ENCODE measurements around the gene TRERF1.
"Not testable (repeated sequence)": the region's sequence is repeated elsewhere in the genome, so short reads cannot be mapped to it uniquely, and the experiment has no call there.

Gene TRERF1

GRCh38 chr6:42332916-42333315, 118.8 kb downstream of the TRERF1 start:
- DNase-seq, result no peak

- no peak for DNase-seq
Measured at GRCh38 chr6:42331019-42331418, 120.7 kb downstream of the TRERF1 start.

GRCh38 chr6:42326248-42326647, 125.5 kb downstream of the TRERF1 start:
- DNase-seq, result no peak

- DNase-seq, result not testable (repeated sequence)
Measured at GRCh38 chr6:42324656-42325324, 126.9 kb downstream of the TRERF1 start.

- DNase-seq, result no peak
Measured at GRCh38 chr6:42322676-42323075, 129.1 kb downstream of the TRERF1 start.

GRCh38 chr6:42321976-42322375, 129.8 kb downstream of the TRERF1 start:
- no peak for DNase-seq

GRCh38 chr6:42320762-42321161, 131.0 kb downstream of the TRERF1 start:
- no peak for DNase-seq

GRCh38 chr6:42318480-42318879, 133.2 kb downstream of the TRERF1 start:
- DNase-seq, result no peak

- no peak for DNase-seq
Measured at GRCh38 chr6:42316981-42317380, 134.7 kb downstream of the TRERF1 start.

- peak; percentile 75 for DNase-seq
Measured at GRCh38 chr6:42315991-42316970, 135.4 kb downstream of the TRERF1 start.

- DNase-seq, result no peak
Measured at GRCh38 chr6:42315259-42315990, 136.3 kb downstream of the TRERF1 start.

GRCh38 chr6:42314571-42315258, 137.0 kb downstream of the TRERF1 start:
- no peak for DNase-seq

GRCh38 chr6:42313941-42314570, 137.7 kb downstream of the TRERF1 start:
- no peak for DNase-seq

- peak; percentile 40 for DNase-seq
Measured at GRCh38 chr6:42313038-42313437, 138.7 kb downstream of the TRERF1 start.

GRCh38 chr6:42307141-42307470, 144.6 kb downstream of the TRERF1 start:
- DNase-seq, result no peak

GRCh38 chr6:42306439-42307140, 145.1 kb downstream of the TRERF1 start:
- DNase-seq, result no peak

GRCh38 chr6:42304053-42304712, 147.5 kb downstream of the TRERF1 start:
- DNase-seq, result no peak

- no peak for DNase-seq
Measured at GRCh38 chr6:42302411-42302810, 149.3 kb downstream of the TRERF1 start.

GRCh38 chr6:42301986-42302385, 149.7 kb downstream of the TRERF1 start:
- DNase-seq, result no peak

- DNase-seq, result no peak
Measured at GRCh38 chr6:42300701-42301100, 151.0 kb downstream of the TRERF1 start.

GRCh38 chr6:42300185-42300584, 151.5 kb downstream of the TRERF1 start:
- no peak for DNase-seq
